MM.1S (cell line): ENCODE results near the gene MYH4.

Experiments
- DNase-seq: peaks from one replicate; pipeline ENCODE4 v3.0.0-alpha.2; 2015
- H2AFZ ChIP-seq: fragments of 300-600 bp; sonication (generic); 2 replicates; pipeline ENCODE4 v1.6.0; 2016; ENCODE audit warnings: antibody characterized with exemption, low read length
- H3F3A ChIP-seq: fragments of 300-600 bp; sonication (generic); 2 replicates; pipeline ENCODE4 v1.6.1; 2016; ENCODE audit warnings: mild to moderate bottlenecking, antibody characterized with exemption, low read length, moderate library complexity, mixed read lengths; ENCODE audit not compliant: insufficient read depth
- H3K27ac ChIP-seq: fragments of 300-600 bp; sonication (generic); 2 replicates; pipeline ENCODE4 v1.5.1; 2016; ENCODE audit warnings: mild to moderate bottlenecking, low read length
- H3K27me3 ChIP-seq: fragments of 300-600 bp; sonication (generic); replicated peaks from 2 replicates; pipeline ENCODE4 v1.6.0; 2016; ENCODE audit warnings: low read length; ENCODE audit not compliant: insufficient read depth
- H3K36me3 ChIP-seq: fragments of 300-600 bp; sonication (generic); replicated peaks from 2 replicates; pipeline ENCODE4 v1.6.1; 2016; ENCODE audit warnings: mild to moderate bottlenecking, low read length, mixed read lengths; ENCODE audit not compliant: insufficient read depth
- H3K4me1 ChIP-seq: fragments of 300-600 bp; sonication (generic); 2 replicates; pipeline ENCODE4 v1.6.1; 2016; ENCODE audit warnings: low read length, mixed read lengths
- H3K4me2 ChIP-seq: fragments of 300-600 bp; sonication (generic); 2 replicates; pipeline ENCODE4 v1.6.0; 2016; ENCODE audit warnings: low read depth, low read length
- H3K4me3 ChIP-seq: fragments of 300-600 bp; sonication (generic); 2 replicates; pipeline ENCODE4 v1.5.1; 2016; ENCODE audit warnings: low read length, mixed read lengths
- H3K79me2 ChIP-seq: fragments of 300-600 bp; sonication (generic); 2 replicates; pipeline ENCODE4 v1.6.1; 2016; ENCODE audit warnings: mixed run types, low read length, mixed read lengths
- H3K9ac ChIP-seq: fragments of 300-600 bp; sonication (generic); 2 replicates; pipeline ENCODE4 v1.6.1; 2016; ENCODE audit warnings: low read length, mixed read lengths
- H3K9me2 ChIP-seq: fragments of 300-600 bp; sonication (generic); replicated peaks from 2 replicates; pipeline ENCODE4 v1.6.1; 2016; ENCODE audit warnings: mild to moderate bottlenecking, low read length, mixed read lengths; ENCODE audit not compliant: insufficient read depth
- H3K9me3 ChIP-seq: fragments of 300-600 bp; sonication (generic); replicated peaks from 2 replicates; pipeline ENCODE4 v1.6.1; 2016; ENCODE audit warnings: mild to moderate bottlenecking, low read length, mixed read lengths; ENCODE audit not compliant: insufficient read depth
- H4K20me1 ChIP-seq: fragments of 300-600 bp; sonication (generic); 2 replicates; pipeline ENCODE4 v1.6.1; 2016; ENCODE audit warnings: mild to moderate bottlenecking, low read length, moderate library complexity, mixed read lengths; ENCODE audit not compliant: insufficient read depth
- EZH2 ChIP-seq: fragments of 300-600 bp; sonication (generic); optimal IDR thresholded peaks from 2 replicates; pipeline ENCODE3; 2017; ENCODE audit warnings: low read depth, mild to moderate bottlenecking, antibody characterized with exemption, low read length, mixed read lengths
- EZH2phosphoT487 ChIP-seq: fragments of 300-600 bp; sonication (generic); IDR thresholded peaks from 2 replicates; pipeline ENCODE4 v1.6.1; 2018; ENCODE audit warnings: antibody characterized with exemption, low read length
- TF ChIP-seq, protein P1 (sequence below): fragments of 300-600 bp; sonication (generic); IDR thresholded peaks from 2 replicates; pipeline ENCODE4 v1.5.1; 2016; ENCODE audit warnings: antibody characterized with exemption, low read length, mixed read lengths

The MYH4 gene

DNA sequence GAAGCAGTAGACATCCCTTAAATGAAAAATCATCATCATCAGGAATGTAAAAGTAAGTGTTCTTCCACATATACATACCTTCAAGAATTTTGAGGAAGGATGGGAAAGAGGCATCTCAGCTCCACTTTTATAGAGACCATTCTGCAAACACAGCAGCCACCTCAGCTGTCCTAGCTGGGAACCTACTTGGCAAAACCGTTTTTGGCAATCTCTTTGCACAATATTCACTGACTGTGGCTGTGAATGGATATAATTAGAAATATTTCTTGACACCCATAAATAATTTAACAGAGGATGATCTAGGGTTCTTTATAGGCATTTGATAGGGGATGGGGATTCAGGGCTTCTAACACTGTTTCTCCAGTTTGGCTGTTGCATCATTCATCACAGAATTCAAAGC is at the start of gene MYH4:
TSS of gene MYH4 (minus strand) at position 101 of the 400 bp plus-strand sequence. CDS start 2,814 bp downstream, outside the sequence.
- H3K4me3 ChIP-seq = no peak within 1 kb of the TSS
- TF ChIP-seq EZH2phosphoT487 = no peak
- TF ChIP-seq, protein P1, sequence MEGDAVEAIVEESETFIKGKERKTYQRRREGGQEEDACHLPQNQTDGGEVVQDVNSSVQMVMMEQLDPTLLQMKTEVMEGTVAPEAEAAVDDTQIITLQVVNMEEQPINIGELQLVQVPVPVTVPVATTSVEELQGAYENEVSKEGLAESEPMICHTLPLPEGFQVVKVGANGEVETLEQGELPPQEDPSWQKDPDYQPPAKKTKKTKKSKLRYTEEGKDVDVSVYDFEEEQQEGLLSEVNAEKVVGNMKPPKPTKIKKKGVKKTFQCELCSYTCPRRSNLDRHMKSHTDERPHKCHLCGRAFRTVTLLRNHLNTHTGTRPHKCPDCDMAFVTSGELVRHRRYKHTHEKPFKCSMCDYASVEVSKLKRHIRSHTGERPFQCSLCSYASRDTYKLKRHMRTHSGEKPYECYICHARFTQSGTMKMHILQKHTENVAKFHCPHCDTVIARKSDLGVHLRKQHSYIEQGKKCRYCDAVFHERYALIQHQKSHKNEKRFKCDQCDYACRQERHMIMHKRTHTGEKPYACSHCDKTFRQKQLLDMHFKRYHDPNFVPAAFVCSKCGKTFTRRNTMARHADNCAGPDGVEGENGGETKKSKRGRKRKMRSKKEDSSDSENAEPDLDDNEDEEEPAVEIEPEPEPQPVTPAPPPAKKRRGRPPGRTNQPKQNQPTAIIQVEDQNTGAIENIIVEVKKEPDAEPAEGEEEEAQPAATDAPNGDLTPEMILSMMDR = no peak
- no peak for TF ChIP-seq EZH2

DNA sequence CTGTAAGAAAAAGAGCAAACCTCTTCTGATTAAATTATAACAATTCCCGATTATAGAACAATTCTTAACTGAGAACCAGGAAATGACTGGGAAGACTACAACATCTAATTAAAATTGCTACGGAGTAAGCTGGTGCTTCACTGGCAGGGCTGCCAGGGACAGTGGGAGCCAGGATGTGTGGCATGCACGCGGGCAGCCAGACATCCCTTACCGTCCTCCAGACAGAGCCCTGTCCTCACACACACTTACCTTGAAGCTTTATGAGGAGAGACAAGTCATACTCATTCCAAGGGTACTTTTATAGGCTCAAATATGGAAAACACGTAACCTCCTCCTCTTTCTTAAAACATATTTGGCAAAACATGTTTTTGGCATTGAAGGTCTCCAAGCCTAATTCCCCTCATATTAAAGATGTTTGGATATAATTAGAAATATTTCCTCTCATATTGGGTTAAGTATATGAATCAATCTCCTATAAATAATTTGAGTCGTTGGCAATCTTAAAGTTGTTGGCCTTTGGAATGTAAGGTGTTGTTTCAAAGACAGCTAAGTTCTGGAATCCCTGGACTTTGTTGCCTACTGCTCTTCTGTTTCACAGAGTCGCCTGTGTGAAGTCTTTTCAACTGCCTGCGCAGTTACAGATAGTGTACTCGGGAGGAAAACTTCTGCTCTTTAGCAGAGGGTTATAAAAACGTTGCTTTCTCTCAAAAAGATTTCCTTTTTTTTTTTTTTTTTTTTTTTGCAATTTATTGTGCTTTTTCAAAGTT is 49.1 kb upstream of the MYH4 start, which contains the start of gene MYH1:
TSS of gene MYH1 (minus strand) at position 272 of the 767 bp plus-strand sequence. CDS start 1,900 bp downstream, outside the sequence.
- H3F3A ChIP-seq = no peaks in the 10 kb centered on the region
- no peak for DNase-seq
- H3K27ac ChIP-seq = no peak within 1 kb of the TSS
- no peaks in the 10 kb centered on the region for H4K20me1 ChIP-seq
- H3K79me2 ChIP-seq = no peaks in the 10 kb centered on the region
- no peaks in the 10 kb centered on the region for H3K9me2 ChIP-seq
- no peak within 1 kb of the TSS for H2AFZ ChIP-seq
- H3K4me3 ChIP-seq = no peak within 1 kb of the TSS
- H3K4me2 ChIP-seq = no peak within 1 kb of the TSS
- H3K36me3 ChIP-seq = no peaks in the 10 kb centered on the region
- H3K9ac ChIP-seq = no peak within 1 kb of the TSS
- H3K27me3 ChIP-seq = no peaks in the 10 kb centered on the region
- H3K4me1 ChIP-seq = no peaks in the 10 kb centered on the region
- H3K9me3 ChIP-seq = no peaks in the 10 kb centered on the region
- TF ChIP-seq EZH2phosphoT487 (no peak), EZH2 (no peak)
- TF ChIP-seq, protein P1 = no peak

More for the DNA sequence above, at the start of gene MYH4:
- Histone ChIP-seq H3K9me3 (no peaks in the 10 kb centered on the region), H2AFZ (no peak within 1 kb of the TSS), H3F3A (no peaks in the 10 kb centered on the region), H3K9me2 (no peaks in the 10 kb centered on the region), H3K4me2 (no peak within 1 kb of the TSS), H3K36me3 (no peaks in the 10 kb centered on the region), H4K20me1 (no peaks in the 10 kb centered on the region), H3K27ac (no peak within 1 kb of the TSS), H3K4me1 (no peaks in the 10 kb centered on the region), H3K9ac (no peak within 1 kb of the TSS), H3K27me3 (no peaks in the 10 kb centered on the region), H3K79me2 (no peaks in the 10 kb centered on the region)
- DNase-seq = no peak

DNA sequence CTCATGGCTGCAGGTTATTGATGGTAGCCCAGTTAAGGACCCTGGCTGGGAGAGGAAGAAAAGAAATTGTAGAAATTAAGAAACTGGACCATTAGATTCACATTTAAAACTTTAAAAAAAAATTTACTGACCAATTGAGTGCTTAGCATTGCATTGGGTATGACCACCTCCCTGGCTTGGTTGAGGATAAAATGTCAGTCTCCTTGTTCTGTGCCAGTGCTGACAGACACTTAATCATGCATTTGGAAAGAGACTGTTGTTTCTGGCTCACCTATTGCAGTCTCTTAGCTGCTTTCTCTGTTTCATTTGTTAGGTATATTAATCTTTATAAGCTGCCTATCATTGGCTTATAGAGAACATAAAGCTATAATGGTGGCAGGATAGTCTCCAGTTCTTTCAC is 47.3 kb upstream of the MYH4 start:
- Histone ChIP-seq H3K4me1 (no peaks in the 10 kb centered on the region), H3K27ac (no peak overlapping the region), H3K4me2 (no peak overlapping the region), H3K27me3 (no peaks in the 10 kb centered on the region), H3K9me3 (no peaks in the 10 kb centered on the region), H3F3A (no peaks in the 10 kb centered on the region), H4K20me1 (no peaks in the 10 kb centered on the region), H3K9ac (no peak overlapping the region), H2AFZ (no peak overlapping the region), H3K4me3 (no peak overlapping the region), H3K36me3 (no peaks in the 10 kb centered on the region), H3K79me2 (no peaks in the 10 kb centered on the region), H3K9me2 (no peaks in the 10 kb centered on the region)
- TF ChIP-seq, protein P1 = no peak
- TF ChIP-seq EZH2phosphoT487 (no peak), EZH2 (no peak)
- DNase-seq = no peak
